ELR (cell line): ENCODE data around the gene FBXO33.
"Not testable (repeated sequence)": the region's sequence is repeated elsewhere in the genome, so short reads cannot be mapped to it uniquely, and the experiment has no call there.

Experiments
- DNase-seq: peaks from one replicate; pipeline ENCODE4 v3.0.0-alpha.2; 2015; ENCODE audit warnings: low read depth

Gene FBXO33

GRCh38 chr14:39372656-39373055 lies 59.6 kb downstream of the FBXO33 start:
- peak; percentile 56 for DNase-seq

- no peak for DNase-seq
Measured at GRCh38 chr14:39370415-39370814, 61.8 kb downstream of the FBXO33 start.

- no peak for DNase-seq
Measured at GRCh38 chr14:39369029-39369428, 63.2 kb downstream of the FBXO33 start.

GRCh38 chr14:39368261-39368959 lies 63.8 kb downstream of the FBXO33 start:
- peak; percentile 80 for DNase-seq

GRCh38 chr14:39367387-39367751 lies 64.9 kb downstream of the FBXO33 start:
- DNase-seq, result no peak

- no peak for DNase-seq
Measured at GRCh38 chr14:39366460-39367386, 65.5 kb downstream of the FBXO33 start.

- no peak for DNase-seq
Measured at GRCh38 chr14:39365354-39365753, 66.9 kb downstream of the FBXO33 start.

- DNase-seq, result no peak
Measured at GRCh38 chr14:39364509-39364908, 67.7 kb downstream of the FBXO33 start.

- DNase-seq, result not testable (repeated sequence)
Measured at GRCh38 chr14:39361556-39361955, 70.7 kb downstream of the FBXO33 start.

GRCh38 chr14:39360316-39360715 lies 71.9 kb downstream of the FBXO33 start:
- DNase-seq, result no peak

GRCh38 chr14:39359069-39359468 lies 73.2 kb downstream of the FBXO33 start:
- not testable (repeated sequence) for DNase-seq

- DNase-seq, result peak; percentile 10
Measured at GRCh38 chr14:39351708-39352107, 80.5 kb downstream of the FBXO33 start.

GRCh38 chr14:39350866-39351265 lies 81.4 kb downstream of the FBXO33 start:
- no peak for DNase-seq
